Activated CD8-positive, alpha-beta memory T cell treated with anti-CD3 and anti-CD28 coated beads, Interleukin-2, amount 50 U/mL, for 24 hours (primary cell): ENCODE results near the gene HPS4.
"Not testable (repeated sequence)": the region's sequence is repeated elsewhere in the genome, so short reads cannot be mapped to it uniquely, and the experiment has no call there.

Experiments used
- DNase-seq: peaks from one replicate; pipeline ENCODE4 v3.0.0-alpha.2; 2020; ENCODE audit errors: extremely low read depth

HPS4 gene

DNA sequence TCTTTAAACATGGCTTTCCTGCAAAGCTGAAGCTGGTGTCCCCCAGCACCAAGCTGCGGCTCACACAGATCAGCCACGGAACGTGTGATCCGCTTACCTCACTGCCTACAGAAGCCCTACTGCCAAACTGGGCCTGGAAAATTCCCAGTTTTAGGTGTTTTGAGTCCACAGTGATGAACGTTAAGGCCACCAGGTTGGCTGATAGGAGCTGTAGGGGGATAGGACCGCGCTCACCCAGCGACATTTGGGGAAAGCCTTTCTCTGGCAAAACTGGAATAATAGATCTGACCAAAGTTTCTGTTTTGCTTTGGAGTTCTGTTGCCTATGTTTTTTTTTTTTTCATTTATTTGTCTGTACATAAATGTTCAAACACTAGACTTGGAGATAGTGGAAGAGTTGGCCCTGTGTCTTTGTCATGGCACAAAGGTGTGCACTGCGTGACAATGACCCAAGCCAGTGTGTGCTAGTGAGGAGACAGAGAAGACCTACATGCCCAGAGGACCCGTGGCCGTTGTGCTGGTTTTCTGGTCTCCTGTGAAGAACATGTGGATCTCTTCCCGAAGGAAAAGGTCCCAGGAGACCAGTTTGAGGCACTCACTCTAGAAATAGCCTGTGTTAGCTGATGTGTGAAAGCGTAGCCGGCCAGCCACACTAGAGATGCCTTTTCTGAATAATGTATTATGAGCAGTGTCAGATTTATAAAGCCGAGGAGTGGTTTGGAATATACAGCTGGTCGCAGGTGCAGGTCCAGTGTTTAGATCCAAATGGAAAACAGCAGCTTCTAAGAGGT, 39.5 kb downstream of the HPS4 start:
- no peak for DNase-seq

- DNase-seq: no peak
Measured at GRCh38 chr22:26442086-26442756, 41.4 kb downstream of the HPS4 start.

- DNase-seq: no peak
Measured at GRCh38 chr22:26439559-26439958, 44.0 kb downstream of the HPS4 start.

GRCh38 chr22:26438776-26439175, 44.8 kb downstream of the HPS4 start:
- DNase-seq: not testable (repeated sequence)

- DNase-seq: no peak
Measured at GRCh38 chr22:26437694-26438392, 45.7 kb downstream of the HPS4 start.

GRCh38 chr22:26436903-26437515, 46.6 kb downstream of the HPS4 start:
- no peak for DNase-seq

DNA sequence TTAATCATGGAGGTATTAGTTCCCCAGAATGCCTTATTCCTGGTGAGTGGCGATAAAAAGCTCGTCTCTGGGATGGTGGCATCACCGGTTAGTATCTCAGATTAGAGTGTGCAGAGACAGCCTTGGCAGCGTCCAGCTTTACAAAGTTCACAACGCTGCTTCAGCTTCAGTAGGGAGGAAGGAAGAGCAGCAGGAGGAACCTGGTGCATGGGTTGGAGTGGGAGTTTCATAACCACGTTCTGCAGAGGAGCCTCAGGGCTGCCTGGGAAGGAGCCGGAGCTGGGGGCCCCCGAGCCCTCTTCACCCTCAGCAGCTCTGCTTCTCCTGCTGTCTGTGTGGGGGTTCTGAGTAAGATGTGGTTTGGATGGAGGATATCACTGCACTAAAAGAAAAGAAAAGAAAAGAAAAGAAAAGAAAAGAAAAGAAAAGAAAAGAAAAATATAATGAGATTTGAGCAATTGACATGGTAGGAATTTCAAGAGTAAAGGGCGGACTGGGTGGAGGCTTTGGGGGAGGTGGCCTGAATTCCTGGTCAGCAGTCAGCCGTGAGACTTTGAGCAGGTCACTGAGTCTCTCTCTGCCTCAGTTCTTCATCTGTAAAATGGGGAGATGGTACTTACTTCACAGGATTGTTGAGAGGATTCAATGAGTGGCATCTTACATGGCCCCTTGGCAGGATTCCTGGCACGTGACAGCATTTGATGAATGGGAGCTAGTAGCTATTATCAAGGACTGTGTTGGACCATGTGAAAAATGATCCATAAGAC, 48.1 kb downstream of the HPS4 start:
- DNase-seq: no peak

GRCh38 chr22:26433805-26434204, 49.8 kb downstream of the HPS4 start:
- no peak for DNase-seq

DNA sequence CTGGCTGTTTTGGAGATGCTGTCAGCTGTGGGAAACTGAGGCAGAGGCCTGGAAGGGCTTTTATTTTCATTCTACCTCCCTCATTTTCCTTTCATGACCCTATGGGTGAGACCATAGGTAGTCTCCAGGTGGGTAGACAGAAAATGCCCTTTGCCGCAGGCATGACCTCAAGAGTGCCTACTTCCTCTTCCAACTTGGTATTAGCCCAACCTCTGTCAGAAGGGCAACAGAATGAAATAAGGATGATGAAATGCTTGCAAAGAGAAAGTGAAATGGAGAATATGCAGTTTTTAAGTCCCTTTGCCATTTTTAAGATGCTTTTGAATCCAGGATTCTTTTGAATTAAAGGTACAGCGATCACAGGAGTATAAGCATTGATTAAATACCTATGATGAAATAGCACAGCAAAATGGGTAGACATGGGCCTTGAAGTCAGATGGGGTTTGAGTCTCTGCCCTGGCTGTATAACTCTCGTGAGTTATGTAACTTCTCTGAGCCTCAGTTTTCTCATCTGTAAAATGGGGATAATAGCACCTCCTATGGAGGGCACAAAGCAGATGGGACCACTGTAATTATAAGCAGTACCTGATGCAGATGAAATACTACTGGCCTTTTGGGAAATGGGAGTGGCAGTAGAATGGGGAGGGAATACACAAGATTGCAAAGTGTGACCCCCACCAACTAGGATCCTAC, 50.8 kb downstream of the HPS4 start:
- DNase-seq: no peak

- no peak for DNase-seq
Measured at GRCh38 chr22:26431261-26431995, 52.2 kb downstream of the HPS4 start.

DNA sequence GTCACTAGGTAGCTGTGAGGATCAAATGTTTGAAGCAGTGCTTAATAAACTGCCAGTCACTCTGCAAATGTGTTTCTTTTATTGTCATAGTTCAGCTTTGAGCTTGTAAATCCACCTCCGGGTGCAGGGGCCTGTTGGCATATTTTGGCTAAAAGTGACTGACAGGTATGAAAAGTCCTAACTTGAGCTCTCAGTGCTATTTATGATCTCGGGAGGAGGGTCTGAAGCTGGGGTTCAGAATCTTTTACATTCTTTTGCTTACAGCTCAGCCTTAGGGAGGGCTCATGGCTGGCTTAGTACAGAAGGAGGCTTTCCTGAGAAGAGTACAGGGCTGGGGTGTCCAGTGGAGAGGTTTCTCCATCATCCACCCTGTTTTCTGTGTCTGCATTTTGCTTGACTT, 53.0 kb downstream of the HPS4 start:
- DNase-seq: no peak

GRCh38 chr22:26429458-26430286, 53.9 kb downstream of the HPS4 start:
- no peak for DNase-seq

GRCh38 chr22:26428515-26429457, 54.8 kb downstream of the HPS4 start, which contains the start of gene ASPHD2:
Gene ASPHD2, plus strand, starts transcription at chr22:26429260. Its CDS starts 4,356 bp downstream, at chr22:26433616.
- DNase-seq: peak; percentile 29

GRCh38 chr22:26426924-26427323, 56.7 kb downstream of the HPS4 start:
- no peak for DNase-seq

- no peak for DNase-seq
Measured at GRCh38 chr22:26418620-26419019, 65.0 kb downstream of the HPS4 start.

- no peak for DNase-seq
Measured at GRCh38 chr22:26417406-26417805, 66.2 kb downstream of the HPS4 start.

GRCh38 chr22:26416670-26417276, 66.8 kb downstream of the HPS4 start:
- DNase-seq: no peak

DNA sequence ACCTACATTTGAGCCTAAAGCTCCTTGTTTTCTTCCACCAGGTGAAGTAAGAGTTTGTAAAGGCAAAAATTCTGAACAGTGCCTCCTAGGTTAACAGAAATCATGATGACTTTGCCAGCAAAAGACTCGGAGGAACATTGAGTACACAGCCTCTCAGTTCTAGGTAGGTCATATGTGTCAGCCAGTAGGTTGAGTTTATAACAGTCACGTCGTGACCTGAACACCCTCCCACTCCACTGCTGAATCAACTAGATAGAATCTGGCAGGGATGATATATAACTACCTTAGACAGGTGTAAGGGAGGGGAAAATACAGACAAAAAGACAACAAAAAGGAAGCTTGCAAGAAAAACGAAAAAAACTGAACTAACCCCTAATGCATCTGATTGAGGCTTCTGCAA, 67.3 kb downstream of the HPS4 start:
- DNase-seq: no peak
